ENCODE results near the gene PHLPP1. TPM values are rescaled to one million over a fixed set of nuclear protein-coding genes. Genes with fewer than 3 reads are reported as not detected.

Gene PHLPP1
- total RNA-seq, 1 donor from 2014 or later, result 29.6 TPM

DNA sequence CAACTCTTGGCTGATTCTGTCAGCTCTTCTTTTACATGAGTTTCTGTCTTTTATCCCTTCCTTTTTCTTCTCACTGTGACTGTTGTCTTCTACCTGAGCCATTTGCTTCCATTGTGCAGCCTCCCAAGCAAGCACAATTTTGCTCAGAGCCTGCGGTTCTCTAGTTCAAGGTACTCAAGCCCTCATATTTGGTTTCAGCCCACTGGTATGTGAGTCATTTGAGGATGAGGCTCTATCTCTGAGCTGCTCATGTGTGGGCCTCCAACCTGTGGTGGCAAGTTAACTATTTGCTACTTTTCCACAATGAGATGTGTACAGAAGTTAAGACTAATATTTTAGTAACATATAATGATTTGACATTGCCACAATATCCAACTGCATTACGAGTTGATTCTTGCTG, 183.0 kb downstream of the PHLPP1 start:
- no peak for DNase-seq (ENCODE audit: low read depth, low spot score)
- Mint-ChIP-seq H3K36me3 (ENCODE audit: low read depth) (peaks cover 20% of the 10 kb centered on the region), H3K4me1 (peaks cover 12% of the 10 kb centered on the region), H3K27me3 (ENCODE audit: low read depth) (no peaks in the 10 kb centered on the region), H3K27ac (ENCODE audit: unreplicated experiment) (no peak overlapping the region), H3K9me3 (no peaks in the 10 kb centered on the region), H3K4me3 (no peak overlapping the region)
- no peak for TF ChIP-seq CTCF (conservative IDR thresholded peaks at IDR 0.05)

- peaks cover 11% of the 10 kb centered on the region for H3K4me1 Mint-ChIP-seq
- H3K36me3 Mint-ChIP-seq (ENCODE audit: low read depth), result peaks cover 27% of the 10 kb centered on the region
Observed at GRCh38 chr18:62899534-62899933, 184.2 kb downstream of the PHLPP1 start.

GRCh38 chr18:62900132-62900883, 185.0 kb downstream of the PHLPP1 start:
- Mint-ChIP-seq H3K36me3 (ENCODE audit: low read depth) (peaks cover 31% of the 10 kb centered on the region), H3K4me3 (no peak overlapping the region), H3K4me1 (peaks cover 12% of the 10 kb centered on the region)

More at GRCh38 chr18:62899534-62899933, 184.2 kb downstream of the PHLPP1 start:
- no peaks in the 10 kb centered on the region for H3K27me3 Mint-ChIP-seq (ENCODE audit: low read depth)
- no peaks in the 10 kb centered on the region for H3K9me3 Mint-ChIP-seq
- TF ChIP-seq CTCF (conservative IDR thresholded peaks at IDR 0.05), result no peak
- no peak overlapping the region for H3K4me3 Mint-ChIP-seq
- H3K27ac Mint-ChIP-seq (ENCODE audit: unreplicated experiment), result no peak overlapping the region
- no peak for DNase-seq (ENCODE audit: low read depth, low spot score)

DNA sequence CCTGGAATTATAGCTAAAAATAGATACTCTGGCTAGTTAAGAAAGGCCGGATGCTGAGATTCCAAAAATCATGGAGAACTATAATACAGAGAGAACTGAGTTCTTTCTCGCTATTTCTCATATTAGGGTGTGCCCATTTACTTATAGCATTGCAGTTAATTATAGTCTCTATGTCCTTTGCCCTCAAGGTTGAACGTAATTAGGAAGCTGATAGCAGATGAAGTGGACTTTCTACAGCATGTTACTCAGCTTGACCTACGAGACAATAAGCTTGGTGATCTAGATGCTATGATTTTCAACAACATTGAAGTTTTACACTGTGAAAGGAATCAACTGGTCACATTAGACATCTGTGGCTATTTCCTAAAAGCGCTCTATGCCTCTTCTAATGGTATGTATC, 187.4 kb downstream of the PHLPP1 start:
- Mint-ChIP-seq H3K4me3 (no peak overlapping the region), H3K4me1 (peaks cover 12% of the 10 kb centered on the region), H3K27me3 (ENCODE audit: low read depth) (no peaks in the 10 kb centered on the region), H3K27ac (ENCODE audit: unreplicated experiment) (no peak overlapping the region), H3K9me3 (no peaks in the 10 kb centered on the region), H3K36me3 (ENCODE audit: low read depth) (peaks cover 36% of the 10 kb centered on the region)
- TF ChIP-seq CTCF (conservative IDR thresholded peaks at IDR 0.05), result no peak
- DNase-seq (ENCODE audit: low read depth, low spot score), result no peak

More at GRCh38 chr18:62900132-62900883, 185.0 kb downstream of the PHLPP1 start:
- H3K9me3 Mint-ChIP-seq, result no peaks in the 10 kb centered on the region
- no peak for DNase-seq (ENCODE audit: low read depth, low spot score)
- TF ChIP-seq CTCF (conservative IDR thresholded peaks at IDR 0.05), result no peak
- no peaks in the 10 kb centered on the region for H3K27me3 Mint-ChIP-seq (ENCODE audit: low read depth)
- no peak overlapping the region for H3K27ac Mint-ChIP-seq (ENCODE audit: unreplicated experiment)

DNA sequence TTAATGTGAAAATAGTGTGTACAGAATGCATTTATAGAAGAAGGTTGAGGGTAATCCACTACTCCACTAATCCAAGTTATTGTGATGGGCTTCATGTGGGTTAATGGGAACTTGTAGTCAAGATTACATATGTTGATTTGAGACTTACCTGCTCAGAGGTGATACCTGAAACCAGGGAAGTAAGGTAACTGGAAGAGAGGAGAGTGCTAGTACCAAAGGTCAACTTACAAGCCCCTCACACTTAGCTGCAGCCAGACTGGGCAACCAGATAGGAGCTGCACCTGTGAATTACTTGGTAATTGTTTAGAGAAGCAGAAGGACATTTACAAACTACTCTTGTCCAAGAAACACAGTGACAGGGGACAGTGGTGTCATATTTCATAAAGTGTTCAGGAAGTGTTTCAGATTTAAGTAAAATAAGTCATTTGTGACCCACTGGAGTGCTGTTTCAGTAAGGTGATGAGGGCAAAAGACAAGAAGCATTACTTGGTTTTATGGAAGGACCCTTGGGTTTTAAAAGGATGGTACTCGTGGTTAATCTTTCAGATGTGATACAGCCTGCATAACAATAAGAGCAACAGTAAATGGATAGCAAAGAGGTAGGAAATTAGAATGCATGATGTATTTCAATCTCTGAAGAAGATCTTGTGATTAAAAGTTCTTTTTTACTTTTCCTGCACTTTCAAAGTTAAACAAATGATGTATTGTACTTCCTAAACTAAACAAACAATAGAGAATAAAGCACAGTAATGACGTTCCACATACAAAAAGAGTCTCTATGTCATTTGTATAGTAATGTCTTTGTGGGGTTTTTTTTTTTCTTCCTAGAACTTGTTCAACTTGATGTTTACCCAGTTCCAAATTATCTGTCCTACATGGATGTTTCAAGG, 189.3 kb downstream of the PHLPP1 start:
- Mint-ChIP-seq H3K27ac (ENCODE audit: unreplicated experiment) (no peak overlapping the region), H3K27me3 (ENCODE audit: low read depth) (no peaks in the 10 kb centered on the region), H3K4me3 (no peak overlapping the region), H3K36me3 (ENCODE audit: low read depth) (peaks cover 24% of the 10 kb centered on the region), H3K4me1 (peaks cover 12% of the 10 kb centered on the region), H3K9me3 (no peaks in the 10 kb centered on the region)
- TF ChIP-seq CTCF (conservative IDR thresholded peaks at IDR 0.05), result no peak
- DNase-seq (ENCODE audit: low read depth, low spot score), result no peak
